LHCN-M2 (cell line): ENCODE results near the gene NOP14. TPM values are rescaled to one million over a fixed set of nuclear protein-coding genes. Genes with fewer than 3 reads are reported as not detected.
A peak's percentile ranks its signal among the peaks of the same experiment; 100 is the strongest.
"Not testable (repeated sequence)": the region's sequence is repeated elsewhere in the genome, so short reads cannot be mapped to it uniquely, and the experiment has no call there.

Experiments
- DNase-seq: peaks from one replicate; pipeline ENCODE4 v3.0.0-alpha.2; 2012; ENCODE audit warnings: low read depth
- polyA plus RNA-seq: library from polyadenylated mRNA; unstranded; fragments of >200 nt; gene quantifications from one replicate; pipeline ENCODE4 v1.2.1, GENCODE V29; 2012; ENCODE audit warnings: missing spikeins
- total RNA-seq: library from RNA; depleted of rRNA; stranded (reverse); fragments of >200 nt; gene quantifications from 2 replicates; pipeline ENCODE4 v1.2.3, GENCODE V29; 2014; rRNA removed

Gene NOP14
- 23.3 and 33.1 TPM in 2 replicates for total RNA-seq
- polyA plus RNA-seq = 24.8 TPM

GRCh38 chr4:2963175-2963965, at the start of gene NOP14, which contains the start of gene GRK4:
Gene NOP14 (minus strand): TSS chr4:2963406. CDS start chr4:2963319, 87 bp downstream.
Gene GRK4 (plus strand): TSS chr4:2963571. CDS start chr4:2964071, 500 bp downstream.
- peak; percentile 97 for DNase-seq

- no peak for DNase-seq
Measured at GRCh38 chr4:3011456-3012220, 48.4 kb upstream of the NOP14 start.

GRCh38 chr4:3010998-3011397, 47.8 kb upstream of the NOP14 start:
- peak; percentile 59 for DNase-seq

- peak; percentile 3 for DNase-seq
Measured at GRCh38 chr4:3010577-3010976, 47.4 kb upstream of the NOP14 start.

- peak; percentile 3 for DNase-seq
Measured at GRCh38 chr4:3009422-3009821, 46.2 kb upstream of the NOP14 start.

- no peak for DNase-seq
Measured at GRCh38 chr4:3007724-3008123, 44.5 kb upstream of the NOP14 start.

GRCh38 chr4:2996415-2996814, 33.2 kb upstream of the NOP14 start:
- no peak for DNase-seq

GRCh38 chr4:2995546-2996265, 32.5 kb upstream of the NOP14 start:
- no peak for DNase-seq

GRCh38 chr4:2994917-2995316, 31.7 kb upstream of the NOP14 start:
- DNase-seq = no peak

- DNase-seq = no peak
Measured at GRCh38 chr4:2991243-2991642, 28.0 kb upstream of the NOP14 start.

GRCh38 chr4:2983715-2984114, 20.5 kb upstream of the NOP14 start:
- DNase-seq = not testable (repeated sequence)

GRCh38 chr4:2982012-2982411, 18.8 kb upstream of the NOP14 start:
- no peak for DNase-seq

- DNase-seq = no peak
Measured at GRCh38 chr4:2981256-2981819, 18.1 kb upstream of the NOP14 start.

GRCh38 chr4:2977211-2978088, 14.2 kb upstream of the NOP14 start:
- peak; percentile 42 for DNase-seq

- DNase-seq = no peak
Measured at GRCh38 chr4:2971275-2971674, 8.1 kb upstream of the NOP14 start.

- DNase-seq = no peak
Measured at GRCh38 chr4:2968381-2968780, 5.2 kb upstream of the NOP14 start.

- no peak for DNase-seq
Measured at GRCh38 chr4:2965262-2965661, 2.1 kb upstream of the NOP14 start.

- DNase-seq = no peak
Measured at GRCh38 chr4:2964706-2965258, 1.6 kb upstream of the NOP14 start.

GRCh38 chr4:2963966-2964471, 813 bp upstream of the NOP14 start:
- DNase-seq = peak; percentile 45

GRCh38 chr4:2962614-2963174, 512 bp downstream of the NOP14 start:
- DNase-seq = peak; percentile 61
